BJ (cell line): ENCODE measurements around the gene AREG. TPM values are rescaled to one million over a fixed set of nuclear protein-coding genes. Genes with fewer than 3 reads are reported as not detected.

Experiments used
- CTCF ChIA-PET: fragments of 350-600 bp; formaldehyde crosslinking; extraction: SDS; loops from one replicate; lab custom pipeline; 2021; ENCODE audit warnings: antibody characterized with exemption, inconsistent platforms; lab: Yijun Ruan, JAX
- POLR2A ChIA-PET: fragments of 300-600 bp; sonication (Branson Sonifier 250); formaldehyde crosslinking; extraction: SDS; loops from one replicate; lab custom pipeline; 2021; ENCODE audit warnings: antibody characterized with exemption; lab: Charles Lee
- DNase-seq: peaks from one replicate; pipeline ENCODE4 v3.0.0-alpha.2; 2011; ENCODE audit warnings: low read depth
- H3K27me3 ChIP-seq: 2 replicates; pipeline ENCODE4 v1.6.0; 2011; ENCODE audit warnings: low read length; ENCODE audit not compliant: control insufficient read depth, insufficient read depth
- H3K36me3 ChIP-seq: 2 replicates; pipeline ENCODE4 v1.5.1; 2011; ENCODE audit warnings: low read length; ENCODE audit not compliant: control insufficient read depth, insufficient read depth
- H3K4me3 ChIP-seq: 2 replicates; pipeline ENCODE4 v1.5.1; 2011; ENCODE audit warnings: low read depth, mild to moderate bottlenecking, control low read depth, low read length
- polyA plus RNA-seq: library from polyadenylated mRNA; depleted of rRNA; stranded (reverse); fragments of >200 nt; gene quantifications from 2 replicates; pipeline ENCODE4 v1.2.3, GENCODE V29; 2011
- TF ChIP-seq, protein P1 (sequence below): IDR thresholded peaks from 2 replicates; pipeline ENCODE4 v1.5.1; 2011; ENCODE audit warnings: low read depth, mild to moderate bottlenecking, control low read depth, inconsistent platforms, low read length, moderate library complexity; ENCODE audit not compliant: insufficient read depth

AREG gene
- polyA plus RNA-seq, 1 experiment, result 0.07 TPM

DNA sequence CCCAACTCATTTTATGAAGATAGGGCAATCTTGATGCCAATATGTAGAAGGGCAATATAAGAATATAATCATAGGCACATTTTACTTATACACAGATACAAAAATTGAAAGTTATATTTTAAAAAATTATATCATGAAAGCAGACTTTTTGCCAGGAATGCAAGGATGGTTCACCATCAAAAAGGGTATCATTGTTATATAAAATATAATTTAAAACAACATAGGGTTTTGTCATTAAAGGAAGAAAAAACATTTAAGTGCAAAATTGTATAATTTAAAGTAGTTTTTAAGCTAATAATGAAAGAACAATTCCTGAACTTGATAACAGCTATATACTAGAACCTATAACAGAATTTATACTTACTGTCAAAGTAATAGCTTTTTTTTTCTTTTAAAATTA lies 15.9 kb downstream of the AREG start:
- H3K36me3 ChIP-seq, result no peaks in the 10 kb centered on the region
- no peak overlapping the region for H3K4me3 ChIP-seq
- TF ChIP-seq, protein P1, sequence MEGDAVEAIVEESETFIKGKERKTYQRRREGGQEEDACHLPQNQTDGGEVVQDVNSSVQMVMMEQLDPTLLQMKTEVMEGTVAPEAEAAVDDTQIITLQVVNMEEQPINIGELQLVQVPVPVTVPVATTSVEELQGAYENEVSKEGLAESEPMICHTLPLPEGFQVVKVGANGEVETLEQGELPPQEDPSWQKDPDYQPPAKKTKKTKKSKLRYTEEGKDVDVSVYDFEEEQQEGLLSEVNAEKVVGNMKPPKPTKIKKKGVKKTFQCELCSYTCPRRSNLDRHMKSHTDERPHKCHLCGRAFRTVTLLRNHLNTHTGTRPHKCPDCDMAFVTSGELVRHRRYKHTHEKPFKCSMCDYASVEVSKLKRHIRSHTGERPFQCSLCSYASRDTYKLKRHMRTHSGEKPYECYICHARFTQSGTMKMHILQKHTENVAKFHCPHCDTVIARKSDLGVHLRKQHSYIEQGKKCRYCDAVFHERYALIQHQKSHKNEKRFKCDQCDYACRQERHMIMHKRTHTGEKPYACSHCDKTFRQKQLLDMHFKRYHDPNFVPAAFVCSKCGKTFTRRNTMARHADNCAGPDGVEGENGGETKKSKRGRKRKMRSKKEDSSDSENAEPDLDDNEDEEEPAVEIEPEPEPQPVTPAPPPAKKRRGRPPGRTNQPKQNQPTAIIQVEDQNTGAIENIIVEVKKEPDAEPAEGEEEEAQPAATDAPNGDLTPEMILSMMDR, result no peak
- CTCF ChIA-PET, result interaction anchor here (1.0 to 1.1 kb wide), 2 partner anchors 45 to 210 kb away, joined by 3 read pairs; no protein-coding TSS in a partner anchor
- POLR2A ChIA-PET, result no interaction called here
- DNase-seq, result no peak
- H3K27me3 ChIP-seq, result no peaks in the 10 kb centered on the region

DNA sequence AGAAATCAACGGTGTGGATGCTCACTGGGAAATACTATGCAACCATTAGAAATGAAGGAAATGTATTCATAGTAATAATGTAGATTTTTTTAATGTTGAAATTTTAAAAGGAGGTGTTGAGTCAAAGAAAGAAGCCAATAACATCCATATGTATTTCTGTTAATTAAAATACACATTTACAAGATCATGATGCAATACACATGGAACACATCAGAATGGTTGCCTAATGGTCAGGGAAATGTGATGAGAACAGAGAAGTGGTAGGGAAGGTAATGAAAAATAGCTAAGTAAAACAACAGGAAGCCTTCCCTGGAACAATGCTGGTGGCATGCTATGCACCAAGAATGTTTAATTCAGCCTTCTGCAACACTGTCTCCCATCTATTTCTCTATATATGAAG lies 18.2 kb downstream of the AREG start:
- H3K27me3 ChIP-seq, result no peaks in the 10 kb centered on the region
- no peaks in the 10 kb centered on the region for H3K36me3 ChIP-seq
- ChIA-PET CTCF (no interaction called here), POLR2A (no interaction called here)
- no peak overlapping the region for H3K4me3 ChIP-seq
- no peak for DNase-seq
- TF ChIP-seq, protein P1, result no peak

DNA sequence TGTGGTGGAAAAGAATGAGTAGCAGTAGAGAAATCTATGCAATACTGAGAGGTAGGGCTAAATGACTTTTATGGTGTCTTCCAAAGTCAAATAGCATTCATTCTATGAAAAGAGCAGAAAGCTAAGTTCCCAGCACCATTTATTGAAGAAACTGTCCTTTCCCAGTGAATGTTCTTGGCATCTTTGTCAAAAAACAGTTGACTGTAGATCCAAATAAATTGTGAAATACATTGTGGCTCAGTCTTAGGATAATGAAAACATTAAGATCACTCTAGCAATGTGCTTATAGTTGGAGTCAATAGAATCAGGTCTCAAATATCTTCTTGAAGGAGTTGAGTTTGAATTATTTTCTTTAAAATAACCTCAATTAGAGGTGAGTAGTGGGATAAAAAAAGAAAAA lies 19.4 kb downstream of the AREG start:
- CTCF ChIA-PET, result interaction anchor here (1.3 kb wide), 1 partner anchor 19 kb away, joined by 8 read pairs; the partner anchor contains the start of gene AREG
- DNase-seq, result no peak
- Histone ChIP-seq H3K27me3 (no peaks in the 10 kb centered on the region), H3K4me3 (no peak overlapping the region), H3K36me3 (no peaks in the 10 kb centered on the region)
- POLR2A ChIA-PET, result no interaction called here
- TF ChIP-seq, protein P1, result no peak

DNA sequence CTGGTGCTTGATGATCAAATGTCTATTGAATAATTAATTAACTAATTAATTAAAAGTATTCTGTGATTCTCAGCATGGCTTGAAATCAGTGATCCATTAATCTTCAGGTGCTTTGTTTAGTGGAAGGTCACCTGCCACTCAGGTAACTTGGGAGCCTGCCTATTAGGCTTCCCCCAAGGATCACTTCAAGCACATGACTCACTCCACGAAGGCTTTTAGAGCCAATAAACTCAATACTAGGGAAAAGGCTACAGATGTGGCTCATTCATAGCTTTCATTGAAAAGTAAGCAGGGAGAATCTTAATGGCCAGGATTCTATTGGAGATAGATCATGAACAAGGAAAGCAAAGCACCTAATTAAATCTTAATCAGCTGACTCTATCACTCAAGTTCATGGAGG lies 21.3 kb downstream of the AREG start:
- POLR2A ChIA-PET, result no interaction called here
- no peaks in the 10 kb centered on the region for H3K27me3 ChIP-seq

DNA sequence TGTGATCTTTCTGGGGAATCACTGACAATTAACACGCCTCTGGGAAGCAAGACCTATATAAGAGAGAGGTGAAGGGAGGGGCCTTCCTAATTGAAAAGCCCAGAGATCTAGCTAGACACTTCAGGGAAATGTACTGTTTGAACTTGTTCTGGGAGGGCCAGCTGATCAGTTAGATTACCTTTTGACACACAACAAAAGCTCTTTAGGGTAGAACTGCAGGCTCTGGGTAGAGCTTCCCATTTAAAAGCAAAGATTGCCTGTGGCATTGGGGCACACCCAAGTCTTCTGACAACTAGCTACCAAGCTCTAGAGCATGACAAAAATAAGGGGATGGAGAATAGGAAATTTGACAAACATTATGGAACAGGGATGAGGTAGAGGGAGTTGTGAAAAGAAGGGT lies 26.3 kb downstream of the AREG start:
- TF ChIP-seq, protein P1, result no peak
- CTCF ChIA-PET, result interaction anchor here (0.9 to 1.6 kb wide), 3 partner anchors 18 to 98 kb away, joined by 3 to 4 read pairs (median 4); no protein-coding TSS in a partner anchor

More for the DNA sequence above, 21.3 kb downstream of the AREG start:
- CTCF ChIA-PET, result no interaction called here
- DNase-seq, result no peak
- Histone ChIP-seq H3K4me3 (no peak overlapping the region), H3K36me3 (no peaks in the 10 kb centered on the region)
- TF ChIP-seq, protein P1, result no peak

More for the DNA sequence above, 26.3 kb downstream of the AREG start:
- Histone ChIP-seq H3K27me3 (no peaks in the 10 kb centered on the region), H3K36me3 (no peaks in the 10 kb centered on the region), H3K4me3 (no peak overlapping the region)
- POLR2A ChIA-PET, result no interaction called here
- no peak for DNase-seq
